Neural progenitor cell (in vitro differentiated cells): ENCODE measurements around the gene RNF121.

ENCODE experiments used
- CTCF ChIP-seq: fragments of 200-600 bp; sonication (generic); IDR thresholded peaks from 2 replicates; pipeline ENCODE4 v1.5.1; 2017; ENCODE audit warnings: antibody characterized with exemption, mild to moderate bottlenecking
- EZH2 ChIP-seq: fragments of 200-600 bp; sonication (generic); IDR thresholded peaks from 2 replicates; pipeline ENCODE4 v1.6.1; 2017; ENCODE audit warnings: antibody characterized with exemption, mild to moderate bottlenecking, moderate library complexity

GRCh38 chr11:72009156-72009555 is 80.3 kb downstream of the RNF121 start:
- TF ChIP-seq CTCF (no peak), EZH2 (no peak)
